Left lung (tissue), 10 donors: ENCODE measurements around the gene TRIB2. TPM values are rescaled to one million over a fixed set of nuclear protein-coding genes. Genes with fewer than 3 reads are reported as not detected.
"Not testable (repeated sequence)": the region's sequence is repeated elsewhere in the genome, so short reads cannot be mapped to it uniquely, and the experiment has no call there.

Source experiments
- ATAC-seq: fragments of 200-7000 bp; cut with Tn5 transposase; one replicate; pipeline ENCODE4 v1.9.1; 2020; ENCODE audit warnings: moderate library complexity
- DNase-seq, 4 donors: peaks; one replicate each; pipeline ENCODE4 v3.0.0-alpha.2; 2013 to 2020
- H3K27ac ChIP-seq, 2 donors: fragments of 200-600 bp; sonication (generic) in 1 of 2; one replicate each; pipeline versions ENCODE4 v1.5.0 to v1.8.0; 2020 to 2021
- H3K27me3 ChIP-seq, 2 donors: fragments of 200-600 bp; sonication (generic) in 1 of 2; one replicate each; pipeline versions ENCODE4 v1.5.0 to v1.8.0; 2020 to 2021
- H3K36me3 ChIP-seq, 2 donors: fragments of 200-600 bp; sonication (generic) in 1 of 2; one replicate each; pipeline versions ENCODE4 v1.5.0 to v1.8.0; 2020 to 2021
- H3K4me1 ChIP-seq, 2 donors: fragments of 200-600 bp; one replicate each; pipeline ENCODE4 v1.8.0; 2021
- H3K4me3 ChIP-seq, 2 donors: fragments of 200-600 bp; sonication (generic) in 1 of 2; one replicate each; pipeline versions ENCODE4 v1.5.0 to v1.8.0; 2020 to 2021; ENCODE audit warnings: mild to moderate bottlenecking in 1 of 2
- H3K9me3 ChIP-seq, 2 donors: fragments of 200-600 bp; sonication (generic) in 1 of 2; one replicate each; pipeline versions ENCODE4 v1.5.0 to v1.8.0; 2020 to 2021
- CTCF ChIP-seq, 2 donors: fragments of 200-600 bp; sonication (generic) in 1 of 2; IDR thresholded peaks; one replicate each; pipeline versions ENCODE4 v1.5.0 to v1.8.0; 2021; ENCODE audit warnings: antibody characterized with exemption in 2 of 2
- intact Hi-C, 2 donors: fragments of 100-400 bp; cut with DNase I; formaldehyde crosslinking; loops; one replicate each; pipeline versions ENCODE4 v1.11.2 to v1.14.2; 2022
- polyA plus RNA-seq, 6 donors: library from polyadenylated mRNA; unstranded; fragments of 120-200 nt; gene quantifications; one replicate each; pipeline ENCODE4 v1.2.1, GENCODE V29; 2013; ENCODE audit not compliant: insufficient read length in 6 of 6
- total RNA-seq, 2 donors: library from RNA; stranded (reverse); fragmentation: NEBNext Ultra II Directional; extraction: Animal tissue kit (Norgen Biotek cat#: 25700); gene quantifications; one replicate each; pipeline ENCODE4 v1.2.1, GENCODE V29; 2021
- donor health status: DM: no; HTN: yes; CAD: no.
- donor health status: DM: no; HTN: no; CAD: no.

TRIB2 gene
- total and polyA plus RNA-seq, 8 donors: 36.4 to 88.5 (median 76.5) TPM

GRCh38 chr2:12679550-12680072 is 37.1 kb upstream of the TRIB2 start:
- H3K27me3 ChIP-seq: no peaks in the 10 kb centered on the region
- ATAC-seq: no peak
- no peak overlapping the region for H3K4me3 ChIP-seq
- H3K9me3 ChIP-seq: no peaks in the 10 kb centered on the region
- H3K4me1 ChIP-seq: peaks cover 0 to 5% of the 10 kb centered on the region in 2 donors
- TF ChIP-seq CTCF (IDR thresholded peaks at IDR 0.05): no peak
- no peak overlapping the region for H3K27ac ChIP-seq
- intact Hi-C loops: no loop called here
- H3K36me3 ChIP-seq: no peaks in the 10 kb centered on the region
- no peak for DNase-seq

GRCh38 chr2:12680115-12680514 is 36.6 kb upstream of the TRIB2 start:
- H3K9me3 ChIP-seq, H3K36me3 ChIP-seq, H3K4me3 ChIP-seq, DNase-seq, H3K4me1 ChIP-seq, H3K27me3 ChIP-seq, H3K27ac ChIP-seq, ATAC-seq, intact Hi-C loops: not testable (repeated sequence)

GRCh38 chr2:12682017-12682416 is 34.7 kb upstream of the TRIB2 start:
- peaks cover 0 to 5% of the 10 kb centered on the region in 2 donors for H3K4me1 ChIP-seq
- no peak overlapping the region for H3K27ac ChIP-seq
- no peak for TF ChIP-seq CTCF (IDR thresholded peaks at IDR 0.05)
- H3K9me3 ChIP-seq: no peaks in the 10 kb centered on the region
- H3K27me3 ChIP-seq: no peaks in the 10 kb centered on the region
- ATAC-seq: no peak
- H3K4me3 ChIP-seq: no peak overlapping the region
- H3K36me3 ChIP-seq: no peaks in the 10 kb centered on the region
- intact Hi-C loops: no loop called here
- no peak for DNase-seq

- Histone ChIP-seq H3K27me3 (no peaks in the 10 kb centered on the region), H3K4me3 (no peak overlapping the region), H3K9me3 (no peaks in the 10 kb centered on the region), H3K27ac (no peak overlapping the region), H3K36me3 (no peaks in the 10 kb centered on the region), H3K4me1 (peaks cover 0 to 5% of the 10 kb centered on the region in 2 donors)
- ATAC-seq (peak; percentile 24), DNase-seq (no peak)
- TF ChIP-seq CTCF (IDR thresholded peaks at IDR 0.05): no peak
- intact Hi-C loops: no loop called here
Measured at GRCh38 chr2:12683457-12684100, 33.2 kb upstream of the TRIB2 start.

GRCh38 chr2:12684471-12684936 is 32.2 kb upstream of the TRIB2 start:
- ATAC-seq (peak; percentile 83), DNase-seq (peak in 2 of 4 donors; percentile 17 to 33)
- no peaks in the 10 kb centered on the region for H3K27me3 ChIP-seq
- no peak overlapping the region for H3K27ac ChIP-seq
- H3K36me3 ChIP-seq: no peaks in the 10 kb centered on the region
- H3K9me3 ChIP-seq: no peaks in the 10 kb centered on the region
- intact Hi-C loops: no loop called here
- no peak for TF ChIP-seq CTCF (IDR thresholded peaks at IDR 0.05)
- H3K4me3 ChIP-seq: no peak overlapping the region
- H3K4me1 ChIP-seq: peaks cover 0 to 5% of the 10 kb centered on the region in 2 donors
